B cell (primary cell): Measurements from ENCODE around the gene TTLL10. TPM values are rescaled to one million over a fixed set of nuclear protein-coding genes. Genes with fewer than 3 reads are reported as not detected.

Experiments used
- ATAC-seq: fragments of 200-7000 bp; cut with Tn5 transposase; one replicate; pipeline ENCODE4 v1.10.0; 2021; ENCODE audit warnings: low read depth, mild to moderate bottlenecking, moderate number of reproducible peaks, moderate library complexity
- CTCF ChIA-PET: fragments of 350-600 bp; sonication (Branson Sonifier 250); formaldehyde crosslinking; loops from one replicate; lab custom pipeline; 2021; ENCODE audit warnings: antibody characterized with exemption, inconsistent platforms; lab: Charles Lee
- POLR2A ChIA-PET: fragments of 350-600 bp; sonication (Branson Sonifier 250); formaldehyde crosslinking; loops from one replicate; lab custom pipeline; 2021; ENCODE audit warnings: antibody characterized with exemption; lab: Charles Lee
- DNase-seq: peaks from one replicate; pipeline ENCODE4 v3.0.0; 2013
- H2AFZ ChIP-seq: 2 replicates; pipeline ENCODE4 v1.6.1; 2012; ENCODE audit warnings: mild to moderate bottlenecking, low read depth, low read length; ENCODE audit not compliant: insufficient read depth, poor library complexity, severe bottlenecking
- H3K27ac ChIP-seq, 2 donors: 1 replicate in 1 of 2; 2 replicates in 1 of 2; pipeline ENCODE4 v1.5.1; 2012 to 2013; ENCODE audit warnings: low read length in 2 of 2, mild to moderate bottlenecking in 2 of 2, moderate library complexity in 1 of 2
- H3K27me3 ChIP-seq, 4 experiments: fragments of 200-600 bp in 1 of 4; sonication (generic) in 1 of 4; replicated peaks in 1 of 4; 1 replicate in 2 of 4; 2 replicates in 2 of 4; pipeline versions ENCODE4 v1.6.1 to v1.7.0; 2013 to 2016; ENCODE audit warnings: low read length in 3 of 4, mild to moderate bottlenecking in 2 of 4, mixed read lengths in 1 of 4, moderate library complexity in 1 of 4; ENCODE audit not compliant: insufficient read depth in 4 of 4, control insufficient read depth in 3 of 4; ENCODE audit errors: control extremely low read depth in 1 of 4
- H3K36me3 ChIP-seq, 2 experiments: replicated peaks in 1 of 2; 1 replicate in 1 of 2; 2 replicates in 1 of 2; pipeline versions ENCODE4 v1.6.1 to v1.7.1; 2013; ENCODE audit warnings: low read length in 1 of 2; ENCODE audit not compliant: insufficient read depth in 2 of 2, control insufficient read depth in 1 of 2; ENCODE audit errors: control extremely low read depth in 1 of 2, extremely low read depth in 1 of 2
- H3K4me1 ChIP-seq, 2 donors: fragments of 200-600 bp in 1 of 2; sonication (generic) in 1 of 2; 1 replicate in 1 of 2; 2 replicates in 1 of 2; pipeline versions ENCODE4 v1.5.1 to v1.6.1; 2013 to 2017; ENCODE audit warnings: low read length in 2 of 2; ENCODE audit not compliant: control insufficient read depth in 2 of 2, insufficient read depth in 2 of 2
- H3K4me2 ChIP-seq: replicated peaks from 2 replicates; pipeline ENCODE3; 2012; ENCODE audit warnings: mild to moderate bottlenecking, low read depth, low read length; ENCODE audit not compliant: poor library complexity, severe bottlenecking
- H3K4me3 ChIP-seq, 5 experiments: fragments of 200-600 bp in 1 of 5; sonication (generic) in 1 of 5; 1 replicate in 3 of 5; 2 replicates in 2 of 5; pipeline versions ENCODE4 v1.5.1 to v1.7.0; 2011 to 2016; ENCODE audit warnings: low read length in 4 of 5, mild to moderate bottlenecking in 4 of 5, low read depth in 2 of 5, control low read depth in 1 of 5, moderate library complexity in 1 of 5; ENCODE audit not compliant: insufficient read depth in 1 of 5; ENCODE audit errors: control extremely low read depth in 1 of 5, extremely low read depth in 1 of 5
- H3K79me2 ChIP-seq: fragments of 200-600 bp; sonication (generic); one replicate; pipeline ENCODE4 v1.6.0; 2016; ENCODE audit warnings: low read length; ENCODE audit not compliant: control insufficient read depth, insufficient read depth
- H3K9ac ChIP-seq: fragments of 200-600 bp; sonication (generic); 2 replicates; pipeline ENCODE4 v1.6.1; 2017; ENCODE audit warnings: mild to moderate bottlenecking, low read length, moderate library complexity
- H3K9me3 ChIP-seq, 3 donors: one replicate each; pipeline versions ENCODE4 v1.6.1 to v1.7.1; 2013; ENCODE audit warnings: low read length in 2 of 3; ENCODE audit not compliant: control insufficient read depth in 2 of 3, insufficient read depth in 1 of 3; ENCODE audit errors: control extremely low read depth in 1 of 3
- H4K20me1 ChIP-seq: 2 replicates; pipeline ENCODE4 v1.6.0; 2012; ENCODE audit warnings: mild to moderate bottlenecking, low read length; ENCODE audit not compliant: insufficient read depth, control insufficient read depth, poor library complexity, severe bottlenecking
- H3K27ac Mint-ChIP-seq: one replicate; pipeline ENCODE4 v1.8.0; 2021; ENCODE audit warnings: mixed read lengths
- H3K27me3 Mint-ChIP-seq: one replicate; pipeline ENCODE4 v1.8.0; 2021; ENCODE audit warnings: mixed read lengths
- H3K4me1 Mint-ChIP-seq: one replicate; pipeline ENCODE4 v1.8.0; 2021; ENCODE audit warnings: mixed read lengths
- H3K4me3 Mint-ChIP-seq: one replicate; pipeline ENCODE4 v1.8.0; 2021; ENCODE audit warnings: mixed read lengths
- H3K9me3 Mint-ChIP-seq: one replicate; pipeline ENCODE4 v1.8.0; 2022; ENCODE audit warnings: mixed read lengths; ENCODE audit not compliant: insufficient read depth
- CTCF ChIP-seq: fragments of 200-600 bp; IDR thresholded peaks from one replicate; pipeline ENCODE4 v1.8.0; 2022; ENCODE audit warnings: antibody characterized with exemption, mild to moderate bottlenecking
- EZH2 ChIP-seq: IDR thresholded peaks from 2 replicates; pipeline ENCODE4 v1.6.1; 2012; ENCODE audit warnings: borderline replicate concordance, low read depth, mild to moderate bottlenecking, moderate library complexity, low read length; ENCODE audit not compliant: insufficient read depth, poor library complexity, severe bottlenecking
- WGBS: methylation state at CpG from one replicate; pipeline ENCODE4 v1.1.5; 2013; ENCODE audit warnings: missing lambda C conversion rate; ENCODE audit not compliant: insufficient coverage; 5-methylcytosine and 5-hydroxymethylcytosine counted together
- intact Hi-C: fragments of 100-400 bp; cut with micrococcal nuclease; formaldehyde crosslinking; loops from one replicate; pipeline ENCODE4 v1.10.0; 2022
- polyA plus RNA-seq: library from polyadenylated mRNA; depleted of rRNA; stranded (reverse); fragments of >200 nt; gene quantifications from 2 replicates; pipeline ENCODE4 v1.2.3, GENCODE V29; 2012
- total RNA-seq, 2 donors: library from RNA; stranded (reverse); fragments of 120-200 nt in 1 of 2; gene quantifications; 1 replicate in 1 of 2; 2 replicates in 1 of 2; pipeline versions ENCODE4 v1.2.3 to v1.2.4, GENCODE V29; 2013 to 2022

The TTLL10 gene
- total and polyA plus RNA-seq, 2 donors (not counting 1 experiment from before 2014, with no cell fraction given), result 0.37 to 0.45 TPM

- DNase-seq, result no peak
Measured at GRCh38 chr1:1125945-1126344, 47.7 kb upstream of the TTLL10 start.

More at GRCh38 chr1:1125945-1126344, 47.7 kb upstream of the TTLL10 start:
- Mint-ChIP-seq H3K27me3 (no peaks in the 10 kb centered on the region), H3K27ac (no peak overlapping the region), H3K4me1 (peaks cover 20% of the 10 kb centered on the region), H3K9me3 (no peaks in the 10 kb centered on the region), H3K4me3 (no peak overlapping the region)
- no peak for ATAC-seq
- POLR2A ChIA-PET, result interaction anchor here (0.6 to 3.2 kb wide), 4 partner anchors 11 to 89 kb away, joined by 3 to 21 read pairs (median 5); no protein-coding TSS in a partner anchor
- intact Hi-C loops, result no loop called here
- no peak overlapping the region for H3K27ac ChIP-seq
- H3K9me3 ChIP-seq, result peaks cover 0 to 17% (median 0%) of the 10 kb centered on the region in 3 donors
- H3K4me1 ChIP-seq, result peaks cover 25 to 27% of the 10 kb centered on the region in 2 donors
- no peaks in the 10 kb centered on the region for H3K79me2 ChIP-seq
- CTCF ChIA-PET, result interaction anchor here (0.6 to 1.7 kb wide), 3 partner anchors 75 to 379 kb away, joined by 3 to 5 read pairs (median 3); no protein-coding TSS in a partner anchor
- no peak overlapping the region for H3K9ac ChIP-seq
- no peak overlapping the region for H3K4me3 ChIP-seq
- H3K27me3 ChIP-seq, result peaks cover 0 to 3% (median 0%) of the 10 kb centered on the region in 4 experiments
- 96% methylated on average over 18 of the region's 18 CpGs for WGBS
- no peak overlapping the region for H3K4me2 ChIP-seq
- no peak overlapping the region for H2AFZ ChIP-seq
- TF ChIP-seq CTCF (no peak), EZH2 (no peak)
- H4K20me1 ChIP-seq, result no peaks in the 10 kb centered on the region
- no peaks in the 10 kb centered on the region for H3K36me3 ChIP-seq
